ENCODE data around the gene MYRFL.

MYRFL gene

DNA sequence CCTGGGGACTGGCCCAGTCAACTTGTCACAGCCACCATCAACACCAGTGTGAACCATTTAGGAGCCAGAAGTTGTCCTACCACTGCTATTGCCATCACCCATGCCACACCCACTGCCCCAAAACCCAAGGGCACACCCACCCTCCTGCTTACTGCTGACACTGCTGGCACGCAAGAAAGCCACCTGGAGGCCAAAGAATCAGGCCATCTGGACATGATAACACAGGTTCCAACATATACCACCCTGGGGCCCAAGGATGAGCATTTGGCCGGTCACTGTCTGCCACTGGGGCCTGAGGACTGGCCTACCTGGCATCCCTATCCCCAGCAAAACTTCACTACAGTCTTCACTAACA, 181.6 kb downstream of the MYRFL start:
- DNase-seq (ENCODE audit: low read depth), result no peak
- no peak overlapping the region for H3K4me3 ChIP-seq (ENCODE audit: control insufficient read depth, low read depth, low read length)
- TF ChIP-seq, protein P1, sequence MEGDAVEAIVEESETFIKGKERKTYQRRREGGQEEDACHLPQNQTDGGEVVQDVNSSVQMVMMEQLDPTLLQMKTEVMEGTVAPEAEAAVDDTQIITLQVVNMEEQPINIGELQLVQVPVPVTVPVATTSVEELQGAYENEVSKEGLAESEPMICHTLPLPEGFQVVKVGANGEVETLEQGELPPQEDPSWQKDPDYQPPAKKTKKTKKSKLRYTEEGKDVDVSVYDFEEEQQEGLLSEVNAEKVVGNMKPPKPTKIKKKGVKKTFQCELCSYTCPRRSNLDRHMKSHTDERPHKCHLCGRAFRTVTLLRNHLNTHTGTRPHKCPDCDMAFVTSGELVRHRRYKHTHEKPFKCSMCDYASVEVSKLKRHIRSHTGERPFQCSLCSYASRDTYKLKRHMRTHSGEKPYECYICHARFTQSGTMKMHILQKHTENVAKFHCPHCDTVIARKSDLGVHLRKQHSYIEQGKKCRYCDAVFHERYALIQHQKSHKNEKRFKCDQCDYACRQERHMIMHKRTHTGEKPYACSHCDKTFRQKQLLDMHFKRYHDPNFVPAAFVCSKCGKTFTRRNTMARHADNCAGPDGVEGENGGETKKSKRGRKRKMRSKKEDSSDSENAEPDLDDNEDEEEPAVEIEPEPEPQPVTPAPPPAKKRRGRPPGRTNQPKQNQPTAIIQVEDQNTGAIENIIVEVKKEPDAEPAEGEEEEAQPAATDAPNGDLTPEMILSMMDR (IDR thresholded peaks at IDR 0.05; ENCODE audit: control insufficient read depth, insufficient read depth, low read depth, low read length, missing control alignments), result no peak

DNA sequence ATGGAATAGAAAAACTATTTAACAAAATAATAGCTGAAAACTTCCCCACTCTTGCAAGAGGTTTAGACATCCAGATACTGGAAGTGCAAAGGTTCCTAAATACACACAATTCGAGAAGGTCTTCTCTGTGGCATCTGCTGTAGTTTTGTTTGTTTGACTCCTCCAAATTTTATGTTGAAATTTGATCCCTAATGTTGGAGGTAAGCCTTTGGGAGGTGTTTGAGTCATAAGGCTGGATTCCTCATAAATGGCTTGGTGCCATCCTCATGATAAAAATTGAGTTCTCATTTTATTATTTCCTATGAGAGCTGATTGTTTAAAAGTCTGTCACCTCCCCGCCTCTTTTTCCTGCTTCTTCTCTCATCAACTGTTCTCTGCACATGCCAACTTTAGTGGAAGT, 182.7 kb downstream of the MYRFL start:
- no peak for DNase-seq (ENCODE audit: low read depth)
- TF ChIP-seq, protein P1 (IDR thresholded peaks at IDR 0.05; ENCODE audit: control insufficient read depth, insufficient read depth, low read depth, low read length, missing control alignments), result no peak
- no peak overlapping the region for H3K4me3 ChIP-seq (ENCODE audit: control insufficient read depth, low read depth, low read length)

Measured in AG09309 (cell line).